GM21528 (cell line): ENCODE results near the gene GPR143.
"Not testable (repeated sequence)": the region's sequence is repeated elsewhere in the genome, so short reads cannot be mapped to it uniquely, and the experiment has no call there.

Experiments
- ATAC-seq: cut with Tn5 transposase; IDR thresholded peaks from one replicate; pipeline ENCODE4 v1.9.1; 2021; ENCODE audit warnings: mild to moderate bottlenecking, moderate library complexity; ENCODE audit not compliant: unreplicated experiment, low FRiP score

Gene GPR143

GRCh38 chrX:9765737-9766097 is at the start of gene GPR143:
TSS of gene GPR143 (minus strand) at chrX:9765847. CDS start at chrX:9765817, 30 bp downstream.
- ATAC-seq = no peak

- ATAC-seq = not testable (repeated sequence)
Measured at GRCh38 chrX:9811086-9811485, 45.4 kb upstream of the GPR143 start.

GRCh38 chrX:9809876-9810275 is 44.2 kb upstream of the GPR143 start:
- ATAC-seq = not testable (repeated sequence)

- no peak for ATAC-seq
Measured at GRCh38 chrX:9807355-9808182, 41.9 kb upstream of the GPR143 start.

GRCh38 chrX:9805956-9806355 is 40.3 kb upstream of the GPR143 start:
- ATAC-seq = no peak

GRCh38 chrX:9804444-9804843 is 38.8 kb upstream of the GPR143 start:
- ATAC-seq = no peak

GRCh38 chrX:9802737-9803136 is 37.1 kb upstream of the GPR143 start:
- no peak for ATAC-seq

GRCh38 chrX:9797384-9798360 is 32.0 kb upstream of the GPR143 start:
- ATAC-seq = no peak

GRCh38 chrX:9794495-9794894 is 28.8 kb upstream of the GPR143 start:
- ATAC-seq = no peak

- no peak for ATAC-seq
Measured at GRCh38 chrX:9790866-9791265, 25.2 kb upstream of the GPR143 start.

- no peak for ATAC-seq
Measured at GRCh38 chrX:9789555-9789954, 23.9 kb upstream of the GPR143 start.

GRCh38 chrX:9788911-9789310 is 23.3 kb upstream of the GPR143 start:
- no peak for ATAC-seq

GRCh38 chrX:9786798-9787635 is 21.4 kb upstream of the GPR143 start:
- no peak for ATAC-seq

- no peak for ATAC-seq
Measured at GRCh38 chrX:9785944-9786797, 20.5 kb upstream of the GPR143 start, which contains the start of gene SHROOM2. TSS of gene SHROOM2 (plus strand) at chrX:9786429. CDS start at chrX:9786546, 117 bp downstream.

GRCh38 chrX:9785254-9785943 is 19.8 kb upstream of the GPR143 start:
- ATAC-seq = no peak

GRCh38 chrX:9784332-9784731 is 18.7 kb upstream of the GPR143 start:
- no peak for ATAC-seq

GRCh38 chrX:9781941-9782340 is 16.3 kb upstream of the GPR143 start:
- no peak for ATAC-seq

- ATAC-seq = no peak
Measured at GRCh38 chrX:9775930-9776329, 10.3 kb upstream of the GPR143 start.

GRCh38 chrX:9772943-9773342 is 7.3 kb upstream of the GPR143 start:
- ATAC-seq = no peak
